ENCODE data around the gene ELAVL4. TPM values are rescaled to one million over a fixed set of nuclear protein-coding genes. Genes with fewer than 3 reads are reported as not detected.

Gene ELAVL4
- total RNA-seq, 1 experiment from 2014 or later = not detected

DNA sequence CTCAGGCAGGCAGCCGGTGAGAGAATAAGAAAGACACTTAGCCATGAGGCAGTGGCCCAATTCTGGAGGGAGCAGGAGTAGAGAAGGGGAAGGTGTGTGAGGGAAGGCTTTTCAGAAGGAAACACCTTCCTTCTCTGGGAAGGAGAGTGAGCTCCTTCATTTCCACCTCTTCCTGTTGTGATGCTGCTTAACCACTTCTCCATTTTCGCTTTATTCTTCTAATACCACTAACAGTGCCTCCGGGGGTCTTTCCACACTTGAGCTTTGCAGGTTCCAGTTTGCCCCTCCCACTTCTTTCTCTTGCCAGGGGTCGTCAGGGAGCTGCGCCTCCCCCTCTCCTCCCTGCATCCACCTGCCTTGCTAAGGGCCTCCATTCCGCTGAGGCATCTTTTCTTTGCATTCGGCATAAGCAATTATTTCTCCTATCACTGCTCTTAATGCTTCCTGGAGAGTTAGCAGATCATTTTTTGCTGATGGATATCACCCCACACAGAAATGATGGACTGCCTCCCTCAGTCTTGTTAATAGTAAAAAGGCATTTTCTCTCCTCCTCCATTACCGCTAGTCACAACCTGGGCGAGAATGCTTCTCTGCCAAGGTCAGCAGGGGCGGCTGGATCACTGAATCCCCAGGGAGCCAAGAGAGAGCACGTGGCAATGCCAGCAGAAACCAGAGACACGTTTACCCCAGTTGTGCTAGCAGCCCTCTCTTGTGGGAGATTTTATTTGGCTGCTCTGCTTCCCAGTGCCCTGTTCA lies 74.8 kb downstream of the ELAVL4 start:
- H3K9me2 ChIP-seq (ENCODE audit: insufficient read depth) = no peaks in the 10 kb centered on the region
- no peaks in the 10 kb centered on the region for H3K9me3 ChIP-seq (ENCODE audit: control insufficient read depth in 1 of 2, insufficient read depth in 1 of 2, low read depth in 1 of 2, low read length in 2 of 2)
- no peak overlapping the region for H3K4me3 ChIP-seq (replicated peaks in 1 of 2; ENCODE audit: low read depth in 1 of 2, low read length in 2 of 2)
- no peak overlapping the region for H3K27ac ChIP-seq (ENCODE audit: low read depth, low read length)
- intact Hi-C loops (cut with micrococcal nuclease) = no loop called here
- RAD21 ChIA-PET (ENCODE audit: low non-redundant PET in 1 of 2, low total read pairs in 2 of 2, uncharacterized antibody in 2 of 2, unreplicated experiment in 2 of 2) = no interaction called here
- DNase-seq (ENCODE audit: low read depth, low spot score) (no peak), ATAC-seq (no peak)
- H3K36me3 ChIP-seq (ENCODE audit: control insufficient read depth in 1 of 2, insufficient read depth in 2 of 2, low read length in 2 of 2) = no peaks in the 10 kb centered on the region
- no peaks in the 10 kb centered on the region for H3K79me2 ChIP-seq (ENCODE audit: insufficient read depth, low read length)
- no TSS peak for BruUV-seq (replicated peaks)
- no peak overlapping the region for H2AFZ ChIP-seq (ENCODE audit: low read depth, low read length, poor library complexity, severe bottlenecking)
- CTCF ChIA-PET = no interaction called here
- POLR2A ChIA-PET = no interaction called here
- no peak overlapping the region for H3K9ac ChIP-seq (ENCODE audit: low read length)
- no peak overlapping the region for H3K4me2 ChIP-seq (ENCODE audit: low read length)
- peaks cover 44% of the 10 kb centered on the region for H3K27me3 ChIP-seq (ENCODE audit: insufficient read depth, low read length)
- TF ChIP-seq TCF7L2 (IDR thresholded peaks at IDR 0.05; ENCODE audit: borderline replicate concordance, extremely low read depth, insufficient read depth, insufficient read length) = no peak
- no peaks in the 10 kb centered on the region for H4K20me1 ChIP-seq (ENCODE audit: insufficient read depth)
- no peaks in the 10 kb centered on the region for H3K4me1 ChIP-seq (ENCODE audit: control insufficient read depth in 1 of 2, insufficient read depth in 2 of 2, low read length in 2 of 2)

DNA sequence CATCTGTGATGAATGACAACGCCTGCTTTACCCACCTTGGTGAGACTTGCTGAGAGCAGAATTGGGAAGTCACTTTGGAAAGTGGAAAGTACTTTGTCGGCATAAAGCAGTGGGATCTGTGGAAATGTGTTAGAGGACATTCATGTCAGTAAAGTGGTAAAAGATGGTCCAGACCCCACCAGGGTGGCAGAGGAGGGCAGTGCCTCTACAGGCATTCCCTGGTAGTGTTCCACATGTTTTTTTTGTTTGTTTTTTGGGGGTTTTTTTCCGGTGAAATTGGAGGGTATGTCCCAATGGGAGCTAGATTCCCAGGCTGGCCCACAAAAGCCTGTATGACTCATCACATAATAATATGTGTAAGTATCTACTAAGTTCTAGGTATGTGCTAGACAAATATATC lies 80.6 kb downstream of the ELAVL4 start:
- no peak overlapping the region for H2AFZ ChIP-seq (ENCODE audit: low read depth, low read length, poor library complexity, severe bottlenecking)
- intact Hi-C loops (cut with micrococcal nuclease) = no loop called here
- H4K20me1 ChIP-seq (ENCODE audit: insufficient read depth) = no peaks in the 10 kb centered on the region
- peaks cover 34% of the 10 kb centered on the region for H3K27me3 ChIP-seq (ENCODE audit: insufficient read depth, low read length)
- no peak overlapping the region for H3K27ac ChIP-seq (ENCODE audit: low read depth, low read length)
- H3K79me2 ChIP-seq (ENCODE audit: insufficient read depth, low read length) = no peaks in the 10 kb centered on the region
- no peak overlapping the region for H3K9ac ChIP-seq (ENCODE audit: low read length)
- no peaks in the 10 kb centered on the region for H3K36me3 ChIP-seq (ENCODE audit: control insufficient read depth in 1 of 2, insufficient read depth in 2 of 2, low read length in 2 of 2)
- no peaks in the 10 kb centered on the region for H3K9me3 ChIP-seq (ENCODE audit: control insufficient read depth in 1 of 2, insufficient read depth in 1 of 2, low read depth in 1 of 2, low read length in 2 of 2)
- H3K9me2 ChIP-seq (ENCODE audit: insufficient read depth) = no peaks in the 10 kb centered on the region
- ATAC-seq = no peak
- H3K4me1 ChIP-seq (ENCODE audit: control insufficient read depth in 1 of 2, insufficient read depth in 2 of 2, low read length in 2 of 2) = no peaks in the 10 kb centered on the region
- CTCF ChIA-PET = no interaction called here
- H3K4me2 ChIP-seq (ENCODE audit: low read length) = no peak overlapping the region
- RAD21 ChIA-PET (ENCODE audit: low non-redundant PET in 1 of 2, low total read pairs in 2 of 2, uncharacterized antibody in 2 of 2, unreplicated experiment in 2 of 2) = no interaction called here
- BruUV-seq (replicated peaks) = no TSS peak
- POLR2A ChIA-PET = no interaction called here
- no peak for DNase-seq (ENCODE audit: low read depth, low spot score)
- H3K4me3 ChIP-seq (replicated peaks in 1 of 2; ENCODE audit: low read depth in 1 of 2, low read length in 2 of 2) = no peak overlapping the region
- TF ChIP-seq EZH2phosphoT487 (IDR thresholded peaks at IDR 0.05; ENCODE audit: borderline replicate concordance) (no peak), POLR2AphosphoS5 (IDR thresholded peaks at IDR 0.05; ENCODE audit: low read depth, low read length) (no peak), SP1 (IDR thresholded peaks at IDR 0.05; ENCODE audit: low read depth) (no peak), SRF (IDR thresholded peaks at IDR 0.05; ENCODE audit: low read depth) (no peak), POLR2A (IDR thresholded peaks at IDR 0.05; ENCODE audit: borderline replicate concordance, extremely low read depth, insufficient read depth, insufficient read length) (no peak), CBX3 (IDR thresholded peaks at IDR 0.05; ENCODE audit: low read depth) (no peak), EGR1 (IDR thresholded peaks at IDR 0.05; ENCODE audit: low read depth) (no peak), TCF7L2 (IDR thresholded peaks at IDR 0.05; ENCODE audit: borderline replicate concordance, extremely low read depth, insufficient read depth, insufficient read length) (no peak)
- TF ChIP-seq, protein P1, sequence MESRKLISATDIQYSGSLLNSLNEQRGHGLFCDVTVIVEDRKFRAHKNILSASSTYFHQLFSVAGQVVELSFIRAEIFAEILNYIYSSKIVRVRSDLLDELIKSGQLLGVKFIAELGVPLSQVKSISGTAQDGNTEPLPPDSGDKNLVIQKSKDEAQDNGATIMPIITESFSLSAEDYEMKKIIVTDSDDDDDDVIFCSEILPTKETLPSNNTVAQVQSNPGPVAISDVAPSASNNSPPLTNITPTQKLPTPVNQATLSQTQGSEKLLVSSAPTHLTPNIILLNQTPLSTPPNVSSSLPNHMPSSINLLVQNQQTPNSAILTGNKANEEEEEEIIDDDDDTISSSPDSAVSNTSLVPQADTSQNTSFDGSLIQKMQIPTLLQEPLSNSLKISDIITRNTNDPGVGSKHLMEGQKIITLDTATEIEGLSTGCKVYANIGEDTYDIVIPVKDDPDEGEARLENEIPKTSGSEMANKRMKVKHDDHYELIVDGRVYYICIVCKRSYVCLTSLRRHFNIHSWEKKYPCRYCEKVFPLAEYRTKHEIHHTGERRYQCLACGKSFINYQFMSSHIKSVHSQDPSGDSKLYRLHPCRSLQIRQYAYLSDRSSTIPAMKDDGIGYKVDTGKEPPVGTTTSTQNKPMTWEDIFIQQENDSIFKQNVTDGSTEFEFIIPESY (IDR thresholded peaks at IDR 0.05; ENCODE audit: extremely low read depth, insufficient replicate concordance, low read length) = no peak
- TF ChIP-seq, protein P2, sequence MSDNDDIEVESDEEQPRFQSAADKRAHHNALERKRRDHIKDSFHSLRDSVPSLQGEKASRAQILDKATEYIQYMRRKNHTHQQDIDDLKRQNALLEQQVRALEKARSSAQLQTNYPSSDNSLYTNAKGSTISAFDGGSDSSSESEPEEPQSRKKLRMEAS (IDR thresholded peaks at IDR 0.05) = no peak
- TF ChIP-seq, protein P3, sequence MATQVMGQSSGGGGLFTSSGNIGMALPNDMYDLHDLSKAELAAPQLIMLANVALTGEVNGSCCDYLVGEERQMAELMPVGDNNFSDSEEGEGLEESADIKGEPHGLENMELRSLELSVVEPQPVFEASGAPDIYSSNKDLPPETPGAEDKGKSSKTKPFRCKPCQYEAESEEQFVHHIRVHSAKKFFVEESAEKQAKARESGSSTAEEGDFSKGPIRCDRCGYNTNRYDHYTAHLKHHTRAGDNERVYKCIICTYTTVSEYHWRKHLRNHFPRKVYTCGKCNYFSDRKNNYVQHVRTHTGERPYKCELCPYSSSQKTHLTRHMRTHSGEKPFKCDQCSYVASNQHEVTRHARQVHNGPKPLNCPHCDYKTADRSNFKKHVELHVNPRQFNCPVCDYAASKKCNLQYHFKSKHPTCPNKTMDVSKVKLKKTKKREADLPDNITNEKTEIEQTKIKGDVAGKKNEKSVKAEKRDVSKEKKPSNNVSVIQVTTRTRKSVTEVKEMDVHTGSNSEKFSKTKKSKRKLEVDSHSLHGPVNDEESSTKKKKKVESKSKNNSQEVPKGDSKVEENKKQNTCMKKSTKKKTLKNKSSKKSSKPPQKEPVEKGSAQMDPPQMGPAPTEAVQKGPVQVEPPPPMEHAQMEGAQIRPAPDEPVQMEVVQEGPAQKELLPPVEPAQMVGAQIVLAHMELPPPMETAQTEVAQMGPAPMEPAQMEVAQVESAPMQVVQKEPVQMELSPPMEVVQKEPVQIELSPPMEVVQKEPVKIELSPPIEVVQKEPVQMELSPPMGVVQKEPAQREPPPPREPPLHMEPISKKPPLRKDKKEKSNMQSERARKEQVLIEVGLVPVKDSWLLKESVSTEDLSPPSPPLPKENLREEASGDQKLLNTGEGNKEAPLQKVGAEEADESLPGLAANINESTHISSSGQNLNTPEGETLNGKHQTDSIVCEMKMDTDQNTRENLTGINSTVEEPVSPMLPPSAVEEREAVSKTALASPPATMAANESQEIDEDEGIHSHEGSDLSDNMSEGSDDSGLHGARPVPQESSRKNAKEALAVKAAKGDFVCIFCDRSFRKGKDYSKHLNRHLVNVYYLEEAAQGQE (IDR thresholded peaks at IDR 0.05; ENCODE audit: low read depth) = no peak

Measured in HCT116 (cell line).